Measurements from ENCODE around the gene CIDEB. TPM values are rescaled to one million over a fixed set of nuclear protein-coding genes. Genes with fewer than 3 reads are reported as not detected.

The CIDEB gene
- total RNA-seq, 1 experiment from 2014 or later: 0.18 TPM

DNA sequence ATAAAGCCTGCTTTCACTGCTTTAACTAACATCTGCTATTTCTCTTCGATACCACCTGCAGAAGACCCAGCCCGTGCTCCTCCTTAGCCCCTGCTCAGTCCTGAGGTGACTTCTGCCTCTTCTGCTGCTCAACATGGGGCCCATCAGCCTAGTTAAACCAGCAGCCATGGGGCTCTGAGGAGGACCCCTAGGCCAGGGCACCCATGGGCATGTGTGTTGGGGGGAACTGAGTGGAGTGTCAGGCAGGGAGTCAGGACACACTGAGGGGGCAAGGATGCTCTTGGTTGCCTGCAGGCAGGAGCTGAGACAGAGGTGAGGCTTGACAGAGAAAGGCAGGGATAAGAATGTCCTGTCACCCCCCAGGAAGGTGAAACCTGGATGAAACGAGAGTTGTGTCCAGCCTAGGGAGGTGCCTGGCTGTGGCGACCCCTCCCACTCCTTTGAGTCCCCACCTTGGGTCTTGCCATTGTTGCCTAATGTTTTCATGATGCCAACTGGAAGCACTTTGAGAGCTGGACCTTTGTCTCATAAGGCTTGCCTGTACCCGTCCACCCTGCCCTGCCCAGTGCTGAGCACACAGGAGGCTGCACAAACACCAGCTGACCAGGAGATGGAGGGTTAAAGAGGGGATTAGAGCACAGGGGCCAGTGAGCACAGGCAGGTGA is 23.8 kb downstream of the CIDEB start:
- Histone ChIP-seq H3K27ac (ENCODE audit: low read length) (no peak overlapping the region), H3K36me3 (ENCODE audit: control insufficient read depth, insufficient read depth, low read length) (no peaks in the 10 kb centered on the region), H3K9me3 (ENCODE audit: control insufficient read depth, insufficient read depth, low read depth, low read length) (no peaks in the 10 kb centered on the region), H3K4me1 (ENCODE audit: control insufficient read depth, insufficient read depth, low read length) (no peaks in the 10 kb centered on the region), H3K27me3 (ENCODE audit: control insufficient read depth, insufficient read depth, low read length) (no peaks in the 10 kb centered on the region), H3K4me3 (ENCODE audit: low read depth in 2 of 2, low read length in 2 of 2) (no peak overlapping the region)
- TF ChIP-seq TCF7L2 (IDR thresholded peaks at IDR 0.05; ENCODE audit: low read depth, low read length) (no peak), SIN3A (IDR thresholded peaks at IDR 0.05; ENCODE audit: borderline replicate concordance, insufficient read depth, low read depth, low read length) (no peak), POLR2AphosphoS5 (IDR thresholded peaks at IDR 0.05; ENCODE audit: low read depth, low read length) (no peak)
- TF ChIP-seq, protein P1, sequence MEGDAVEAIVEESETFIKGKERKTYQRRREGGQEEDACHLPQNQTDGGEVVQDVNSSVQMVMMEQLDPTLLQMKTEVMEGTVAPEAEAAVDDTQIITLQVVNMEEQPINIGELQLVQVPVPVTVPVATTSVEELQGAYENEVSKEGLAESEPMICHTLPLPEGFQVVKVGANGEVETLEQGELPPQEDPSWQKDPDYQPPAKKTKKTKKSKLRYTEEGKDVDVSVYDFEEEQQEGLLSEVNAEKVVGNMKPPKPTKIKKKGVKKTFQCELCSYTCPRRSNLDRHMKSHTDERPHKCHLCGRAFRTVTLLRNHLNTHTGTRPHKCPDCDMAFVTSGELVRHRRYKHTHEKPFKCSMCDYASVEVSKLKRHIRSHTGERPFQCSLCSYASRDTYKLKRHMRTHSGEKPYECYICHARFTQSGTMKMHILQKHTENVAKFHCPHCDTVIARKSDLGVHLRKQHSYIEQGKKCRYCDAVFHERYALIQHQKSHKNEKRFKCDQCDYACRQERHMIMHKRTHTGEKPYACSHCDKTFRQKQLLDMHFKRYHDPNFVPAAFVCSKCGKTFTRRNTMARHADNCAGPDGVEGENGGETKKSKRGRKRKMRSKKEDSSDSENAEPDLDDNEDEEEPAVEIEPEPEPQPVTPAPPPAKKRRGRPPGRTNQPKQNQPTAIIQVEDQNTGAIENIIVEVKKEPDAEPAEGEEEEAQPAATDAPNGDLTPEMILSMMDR (IDR thresholded peaks at IDR 0.05): no peak
- TF ChIP-seq, protein P2, sequence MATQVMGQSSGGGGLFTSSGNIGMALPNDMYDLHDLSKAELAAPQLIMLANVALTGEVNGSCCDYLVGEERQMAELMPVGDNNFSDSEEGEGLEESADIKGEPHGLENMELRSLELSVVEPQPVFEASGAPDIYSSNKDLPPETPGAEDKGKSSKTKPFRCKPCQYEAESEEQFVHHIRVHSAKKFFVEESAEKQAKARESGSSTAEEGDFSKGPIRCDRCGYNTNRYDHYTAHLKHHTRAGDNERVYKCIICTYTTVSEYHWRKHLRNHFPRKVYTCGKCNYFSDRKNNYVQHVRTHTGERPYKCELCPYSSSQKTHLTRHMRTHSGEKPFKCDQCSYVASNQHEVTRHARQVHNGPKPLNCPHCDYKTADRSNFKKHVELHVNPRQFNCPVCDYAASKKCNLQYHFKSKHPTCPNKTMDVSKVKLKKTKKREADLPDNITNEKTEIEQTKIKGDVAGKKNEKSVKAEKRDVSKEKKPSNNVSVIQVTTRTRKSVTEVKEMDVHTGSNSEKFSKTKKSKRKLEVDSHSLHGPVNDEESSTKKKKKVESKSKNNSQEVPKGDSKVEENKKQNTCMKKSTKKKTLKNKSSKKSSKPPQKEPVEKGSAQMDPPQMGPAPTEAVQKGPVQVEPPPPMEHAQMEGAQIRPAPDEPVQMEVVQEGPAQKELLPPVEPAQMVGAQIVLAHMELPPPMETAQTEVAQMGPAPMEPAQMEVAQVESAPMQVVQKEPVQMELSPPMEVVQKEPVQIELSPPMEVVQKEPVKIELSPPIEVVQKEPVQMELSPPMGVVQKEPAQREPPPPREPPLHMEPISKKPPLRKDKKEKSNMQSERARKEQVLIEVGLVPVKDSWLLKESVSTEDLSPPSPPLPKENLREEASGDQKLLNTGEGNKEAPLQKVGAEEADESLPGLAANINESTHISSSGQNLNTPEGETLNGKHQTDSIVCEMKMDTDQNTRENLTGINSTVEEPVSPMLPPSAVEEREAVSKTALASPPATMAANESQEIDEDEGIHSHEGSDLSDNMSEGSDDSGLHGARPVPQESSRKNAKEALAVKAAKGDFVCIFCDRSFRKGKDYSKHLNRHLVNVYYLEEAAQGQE (IDR thresholded peaks at IDR 0.05; ENCODE audit: insufficient read depth in 1 of 2, low read depth in 2 of 2, low read length in 1 of 2): no peak
- DNase-seq (ENCODE audit: low read depth, low spot score): no peak
- no peak for ATAC-seq
- ChIA-PET POLR2A (no interaction called here), CTCF (interaction anchor here (1.2 kb wide), 1 partner anchor 41 kb away, joined by 3 read pairs; the partner anchor contains the start of gene TINF2)
- intact Hi-C loops (cut with micrococcal nuclease; ENCODE audit: unreplicated experiment) (no loop called here), in situ Hi-C loops (cut with HindIII; ENCODE audit: low pct_unique_long_range_greater_than_20kb, low sequenced_read_pairs) (no loop called here)
- no TSS peak for BruUV-seq (replicated peaks)

DNA sequence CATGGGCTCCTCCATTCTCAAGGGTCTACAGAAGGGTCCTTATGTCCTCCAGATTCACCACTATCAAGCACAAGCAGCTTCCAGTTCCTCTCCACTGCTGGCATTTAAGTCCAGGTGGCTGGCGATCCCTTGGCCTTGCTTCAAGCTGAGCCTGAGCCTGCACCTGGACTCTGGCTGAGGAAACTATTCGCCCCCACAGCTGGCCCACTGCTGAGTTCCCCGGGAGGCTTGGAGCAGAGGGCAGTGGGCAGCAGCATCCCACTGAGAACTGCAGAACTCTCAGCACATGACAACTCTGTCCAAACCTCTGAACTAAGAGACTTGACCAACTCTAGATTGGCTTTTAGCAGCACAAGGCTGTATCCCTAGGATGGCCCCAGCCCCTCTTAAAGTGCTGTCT is 25.0 kb downstream of the CIDEB start:
- Histone ChIP-seq H3K9me3 (ENCODE audit: control insufficient read depth, insufficient read depth, low read depth, low read length) (no peaks in the 10 kb centered on the region), H3K4me1 (ENCODE audit: control insufficient read depth, insufficient read depth, low read length) (no peaks in the 10 kb centered on the region), H3K4me3 (ENCODE audit: low read depth in 2 of 2, low read length in 2 of 2) (no peak overlapping the region), H3K36me3 (ENCODE audit: control insufficient read depth, insufficient read depth, low read length) (no peaks in the 10 kb centered on the region), H3K27ac (ENCODE audit: low read length) (no peak overlapping the region), H3K27me3 (ENCODE audit: control insufficient read depth, insufficient read depth, low read length) (no peaks in the 10 kb centered on the region)
- no TSS peak for BruUV-seq (replicated peaks)
- DNase-seq (ENCODE audit: low read depth, low spot score) (no peak), ATAC-seq (no peak)
- POLR2A ChIA-PET: no interaction called here
- TF ChIP-seq POLR2AphosphoS5 (IDR thresholded peaks at IDR 0.05; ENCODE audit: low read depth, low read length) (no peak), TCF7L2 (IDR thresholded peaks at IDR 0.05; ENCODE audit: low read depth, low read length) (no peak), SIN3A (IDR thresholded peaks at IDR 0.05; ENCODE audit: borderline replicate concordance, insufficient read depth, low read depth, low read length) (no peak)
- TF ChIP-seq, protein P1 (IDR thresholded peaks at IDR 0.05): no peak
- TF ChIP-seq, protein P2 (IDR thresholded peaks at IDR 0.05; ENCODE audit: insufficient read depth in 1 of 2, low read depth in 2 of 2, low read length in 1 of 2): no peak
- in situ Hi-C loops (cut with HindIII; ENCODE audit: low pct_unique_long_range_greater_than_20kb, low sequenced_read_pairs) (no loop called here), intact Hi-C loops (cut with micrococcal nuclease; ENCODE audit: unreplicated experiment) (no loop called here)
- CTCF ChIA-PET: interaction anchor here (1.2 kb wide), 1 partner anchor 40 kb away, joined by 3 read pairs; the partner anchor contains the start of gene TINF2
